GM19438 (cell line): ENCODE results near the gene FAM167B.

Source experiments
- ATAC-seq: cut with Tn5 transposase; IDR thresholded peaks from one replicate; pipeline ENCODE4 v1.9.1; 2021; ENCODE audit warnings: low read depth; ENCODE audit not compliant: unreplicated experiment

FAM167B gene

DNA sequence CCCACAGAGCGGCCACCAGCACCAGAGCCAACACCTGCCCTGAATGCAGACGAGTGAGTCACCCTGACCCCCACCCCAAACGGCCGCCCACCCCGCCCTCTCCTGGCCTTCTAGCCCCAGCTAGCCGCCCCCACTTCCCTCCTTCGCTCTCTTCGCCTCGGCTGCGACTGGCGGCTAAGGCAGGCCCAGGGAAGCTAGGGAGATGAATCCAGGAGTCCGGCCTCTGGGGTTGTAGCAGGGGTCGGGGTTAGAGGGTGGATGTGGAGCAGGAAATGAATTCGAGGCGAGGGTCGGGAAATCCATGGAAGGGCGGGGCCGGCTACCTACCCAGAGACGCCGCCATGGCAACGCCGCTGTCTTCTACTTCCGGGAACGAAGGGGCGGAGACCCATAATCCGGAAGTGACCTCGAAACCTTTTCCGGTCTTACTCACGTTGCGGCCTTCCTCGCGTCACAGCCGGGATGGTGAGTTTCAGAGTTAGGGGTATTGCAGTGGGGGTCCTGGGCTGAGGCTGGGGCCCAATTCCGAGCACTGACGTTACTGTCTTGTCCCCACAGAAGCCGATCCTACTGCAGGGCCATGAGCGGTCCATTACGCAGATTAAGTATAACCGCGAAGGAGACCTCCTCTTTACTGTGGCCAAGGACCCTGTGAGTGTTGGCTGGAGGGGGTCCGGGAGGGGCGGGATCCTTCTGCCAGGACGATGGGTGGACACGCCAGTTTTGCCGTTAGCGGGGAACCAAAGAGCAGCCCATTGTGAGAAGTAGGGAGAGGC is 24.9 kb upstream of the FAM167B start, which contains the start of the genes EIF3I and TMEM234:
Gene EIF3I (plus strand): TSS at position 428 of the 776 bp plus-strand sequence. CDS start 35 bp downstream, at position 463.
Gene TMEM234 (minus strand): TSS at position 374 of the 776 bp plus-strand sequence. CDS start 31 bp downstream, at position 343.
- ATAC-seq: peak; percentile 94

DNA sequence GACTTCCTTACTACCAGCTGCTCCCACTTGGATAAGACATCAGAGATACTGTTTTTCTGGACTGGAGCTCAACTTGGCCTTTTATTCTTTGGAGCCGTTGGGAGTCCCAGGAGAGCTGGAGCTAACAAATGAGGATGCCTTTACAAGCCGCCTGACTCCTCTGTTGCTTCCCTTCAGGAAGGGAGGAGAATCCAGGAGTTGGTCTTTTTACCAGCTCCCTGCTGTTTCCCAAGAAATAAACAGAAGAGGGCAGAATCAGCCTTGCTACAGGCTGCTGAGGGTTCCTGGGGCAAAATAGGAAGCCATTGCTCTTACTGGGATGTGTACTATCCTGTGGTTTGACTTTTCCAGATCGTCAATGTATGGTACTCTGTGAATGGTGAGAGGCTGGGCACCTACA is 23.3 kb upstream of the FAM167B start:
- ATAC-seq: no peak

GRCh38 chr1:32224285-32224684 is 22.7 kb upstream of the FAM167B start:
- ATAC-seq: no peak

DNA sequence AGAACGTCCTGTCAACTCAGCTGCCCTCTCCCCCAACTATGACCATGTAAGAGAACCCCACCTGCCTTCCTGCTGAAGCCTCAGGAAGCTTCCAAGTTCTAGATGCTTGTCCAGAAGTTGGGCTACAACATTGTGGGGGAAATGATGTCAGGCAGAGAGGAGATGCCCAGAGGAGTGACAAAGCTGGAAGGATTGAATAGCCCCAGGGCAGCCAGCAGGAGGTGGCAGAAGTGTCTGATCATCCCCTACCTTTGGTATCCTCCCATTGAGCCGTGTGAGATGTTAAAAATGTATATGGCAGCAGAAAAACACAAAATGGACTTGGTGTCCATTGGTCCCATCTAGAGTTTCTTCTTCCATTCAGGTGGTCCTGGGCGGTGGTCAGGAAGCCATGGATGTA is 18.3 kb upstream of the FAM167B start:
- ATAC-seq: no peak

- ATAC-seq: no peak
Observed at GRCh38 chr1:32231843-32232432, 15.1 kb upstream of the FAM167B start.

DNA sequence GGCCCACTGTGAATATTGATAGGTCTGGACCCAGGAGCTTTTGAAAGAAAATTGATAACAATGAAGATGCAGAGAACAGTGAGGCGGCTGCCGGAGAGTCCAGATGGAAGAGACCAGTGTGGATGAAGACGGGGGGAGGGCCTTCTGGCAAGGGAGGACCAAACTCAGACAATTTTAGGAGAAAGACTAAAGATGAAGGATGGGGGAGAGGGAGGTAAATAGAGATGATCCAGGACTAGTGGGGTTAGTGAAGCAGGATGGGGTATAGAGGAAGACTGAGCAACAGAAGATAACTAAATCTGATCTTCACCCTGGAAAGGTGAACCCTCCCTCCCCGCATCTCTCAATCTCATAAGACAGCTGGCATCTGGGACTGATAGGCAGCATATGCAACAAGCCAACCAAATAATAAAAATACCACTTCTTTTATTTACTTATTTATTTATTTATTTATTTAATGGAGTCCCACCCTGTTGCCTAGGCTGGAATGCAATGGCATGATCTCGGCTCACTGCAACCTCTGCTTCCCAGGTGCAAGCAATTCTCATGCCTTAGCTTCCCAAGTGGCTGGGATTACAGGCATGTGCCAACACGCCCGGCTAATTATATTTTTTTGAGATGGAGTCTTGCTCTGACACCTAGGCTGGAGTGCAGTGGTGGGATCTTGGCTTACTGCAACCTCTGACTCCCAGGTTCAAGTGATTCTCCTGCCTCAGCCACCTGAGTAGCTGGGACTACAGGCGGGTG is 14.3 kb upstream of the FAM167B start:
- ATAC-seq: no peak

GRCh38 chr1:32234792-32235191 is 12.2 kb upstream of the FAM167B start:
- ATAC-seq: no peak

GRCh38 chr1:32239337-32239736 is 7.7 kb upstream of the FAM167B start:
- ATAC-seq: no peak

GRCh38 chr1:32239790-32240139 is 7.3 kb upstream of the FAM167B start:
- ATAC-seq: no peak

DNA sequence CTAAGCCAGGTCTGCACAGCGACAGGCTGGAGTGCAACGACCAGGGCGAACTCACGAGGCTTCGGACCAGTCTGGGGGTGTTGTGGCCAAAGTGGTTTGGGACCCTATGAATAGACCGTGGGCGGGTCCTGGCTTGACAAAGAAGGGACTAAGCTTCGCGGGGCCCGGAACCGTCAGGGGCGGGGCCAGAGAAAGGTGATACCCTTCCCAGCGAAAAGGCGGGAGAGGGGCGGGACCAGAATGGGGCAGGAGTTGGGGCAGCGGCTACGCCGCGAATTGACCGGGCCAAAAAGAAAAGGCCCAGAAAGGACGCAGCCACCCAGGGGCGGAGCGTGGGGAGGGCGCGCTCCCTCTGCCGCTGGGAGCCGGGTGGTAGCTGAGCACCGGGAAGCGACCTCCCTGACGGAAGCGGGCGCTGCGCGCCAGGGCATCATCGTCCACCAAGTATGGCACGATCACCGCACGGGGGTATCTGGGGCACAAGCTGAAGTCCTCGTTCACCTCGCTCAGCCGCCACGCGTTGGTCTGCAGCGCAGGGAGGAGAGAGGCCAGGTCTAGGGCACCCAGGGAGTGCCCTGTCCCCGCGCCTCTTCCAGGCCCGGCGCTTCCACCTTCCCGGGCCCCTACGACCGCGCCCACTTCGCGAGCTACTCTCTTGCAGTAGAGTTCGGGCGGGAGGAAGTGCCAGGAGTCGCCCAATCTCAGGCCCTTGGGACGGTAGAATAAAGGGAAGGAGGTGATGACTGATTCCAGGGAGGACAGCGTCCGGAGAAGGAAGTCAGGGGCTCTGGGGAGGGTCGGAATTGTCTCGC is 6.7 kb upstream of the FAM167B start:
- no peak for ATAC-seq

DNA sequence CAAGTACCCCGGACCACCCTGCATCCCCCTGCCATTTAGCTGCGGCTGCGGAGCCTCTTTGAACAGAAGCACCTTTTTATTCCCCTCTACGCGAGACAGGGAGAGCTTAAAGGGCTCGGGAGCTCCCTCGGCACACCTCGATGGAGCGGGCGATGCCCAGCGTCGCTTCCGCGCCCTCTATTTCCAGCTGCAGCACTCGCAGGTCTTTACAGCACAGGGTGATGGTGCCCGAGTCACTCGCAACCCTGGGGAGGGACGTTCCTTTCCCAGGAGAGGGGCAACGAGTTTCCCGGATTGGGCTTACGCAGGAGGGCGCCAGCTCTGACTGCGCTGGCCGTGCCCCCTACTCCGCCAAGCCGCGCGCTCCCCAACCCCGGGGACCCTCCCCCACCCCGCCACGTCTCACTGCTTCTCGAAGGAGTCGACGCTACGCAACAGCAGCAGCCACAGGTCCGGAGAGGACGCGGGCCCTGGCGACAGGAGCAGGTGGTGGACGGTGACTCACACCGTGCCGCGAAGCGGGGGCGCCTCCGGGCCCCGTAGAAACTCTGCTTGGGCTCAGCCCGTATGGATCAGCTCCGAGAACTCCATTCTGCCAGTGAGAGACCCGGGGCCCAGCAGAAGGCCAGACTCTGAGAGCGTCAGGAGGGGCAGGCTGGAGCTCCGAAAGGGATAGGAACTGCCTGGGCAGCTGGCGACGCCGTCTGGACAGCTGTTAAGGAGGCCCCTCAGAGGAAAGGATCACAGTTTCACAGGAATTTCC is 5.8 kb upstream of the FAM167B start:
- ATAC-seq: no peak

- no peak for ATAC-seq
Observed at GRCh38 chr1:32242341-32242851, 4.6 kb upstream of the FAM167B start.

DNA sequence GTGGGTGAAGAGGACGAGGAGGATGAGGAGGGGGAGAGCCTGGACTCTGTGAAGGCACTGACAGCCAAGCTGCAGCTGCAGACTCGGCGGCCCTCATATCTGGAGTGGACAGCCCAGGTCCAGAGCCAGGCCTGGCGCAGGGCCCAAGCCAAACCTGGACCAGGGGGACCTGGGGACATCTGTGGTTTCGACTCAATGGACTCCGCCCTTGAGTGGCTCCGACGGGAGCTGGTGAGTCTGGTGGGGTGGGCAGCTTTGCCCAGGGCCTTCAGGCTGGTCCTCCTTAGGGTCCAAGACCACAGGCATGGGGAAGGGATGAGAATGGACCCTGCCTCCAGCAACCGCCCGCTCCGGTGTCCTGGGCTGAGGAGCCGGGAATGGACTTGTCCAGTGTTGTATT is 430 bp downstream of the FAM167B start:
- ATAC-seq: no peak

GRCh38 chr1:32247983-32248889 is 1.2 kb downstream of the FAM167B start:
- no peak for ATAC-seq

GRCh38 chr1:32249831-32250525 is 3.0 kb downstream of the FAM167B start:
- ATAC-seq: peak; percentile 53

GRCh38 chr1:32250893-32251716 is 4.1 kb downstream of the FAM167B start, which contains the start of gene LCK:
Gene LCK (plus strand): TSS chr1:32251265. CDS start chr1:32274330, 23,065 bp downstream.
- no peak for ATAC-seq
